IMR-90 (cell line): ENCODE data around the gene EPPIN. TPM values are rescaled to one million over a fixed set of nuclear protein-coding genes. Genes with fewer than 3 reads are reported as not detected.

Experiments
- ATAC-seq: fragments of 200-7000 bp; cut with Tn5 transposase; 2 replicates; pipeline ENCODE4 v1.9.1; 2020; ENCODE audit warnings: low read depth, mild to moderate bottlenecking, moderate library complexity
- BruUV-seq: library from RNA; stranded (reverse); fragments of 400-500 nt; replicated peaks from 2 replicates; lab custom pipeline; 2021; lab: Mats Ljungman, UMichigan
- CTCF ChIA-PET: fragments of 300-600 bp; formaldehyde crosslinking; extraction: SDS; loops from one replicate; lab custom pipeline; 2021; ENCODE audit warnings: antibody characterized with exemption; lab: Yijun Ruan, JAX
- POLR2A ChIA-PET: fragments of 300-600 bp; sonication (Branson Sonifier 250); formaldehyde crosslinking; loops from one replicate; lab custom pipeline; 2022; ENCODE audit warnings: antibody characterized with exemption; ENCODE audit not compliant: unreplicated experiment; lab: Charles Lee
- DNase-seq: peaks from one replicate; pipeline ENCODE4 v3.0.0; 2013
- H2AFZ ChIP-seq: replicated peaks from 2 replicates; pipeline ENCODE3; 2013; ENCODE audit warnings: low read length, mild to moderate bottlenecking; ENCODE audit not compliant: poor library complexity
- H2AK5ac ChIP-seq: 2 replicates; pipeline ENCODE4 v1.6.1; 2013; ENCODE audit warnings: low read depth, low read length, inconsistent platforms
- H2AK9ac ChIP-seq: replicated peaks from 2 replicates; pipeline ENCODE3; 2013; ENCODE audit warnings: mild to moderate bottlenecking, low read depth, low read length, moderate library complexity; ENCODE audit not compliant: poor library complexity
- H2BK120ac ChIP-seq: 2 replicates; pipeline ENCODE4 v1.6.1; 2013; ENCODE audit warnings: low read depth, low read length, inconsistent platforms
- H2BK15ac ChIP-seq: 3 replicates; pipeline ENCODE4 v1.6.1; 2013; ENCODE audit warnings: low read depth, low read length, inconsistent platforms
- H2BK20ac ChIP-seq: 2 replicates; pipeline ENCODE4 v1.6.1; 2013; ENCODE audit warnings: low read depth, mild to moderate bottlenecking, inconsistent platforms, low read length, moderate library complexity
- H2BK5ac ChIP-seq: 2 replicates; pipeline ENCODE4 v1.6.1; 2013; ENCODE audit warnings: mild to moderate bottlenecking, low read depth, low read length, inconsistent platforms; ENCODE audit not compliant: poor library complexity, severe bottlenecking
- H3K14ac ChIP-seq: replicated peaks from 2 replicates; pipeline ENCODE4 v1.6.1; 2013; ENCODE audit warnings: low read depth, low read length, inconsistent platforms
- H3K18ac ChIP-seq: 2 replicates; pipeline ENCODE4 v1.6.1; 2013; ENCODE audit warnings: low read depth, low read length, control low read depth
- H3K23ac ChIP-seq: 2 replicates; pipeline ENCODE4 v1.6.1; 2013; ENCODE audit warnings: low read depth, low read length, inconsistent platforms
- H3K27ac ChIP-seq: 2 replicates; pipeline ENCODE4 v1.5.1; 2013; ENCODE audit warnings: mild to moderate bottlenecking, control low read depth, low read length; ENCODE audit not compliant: insufficient read depth
- H3K27me3 ChIP-seq: 2 replicates; pipeline ENCODE4 v1.6.1; 2013; ENCODE audit warnings: low read length; ENCODE audit not compliant: control insufficient read depth, insufficient read depth
- H3K36me3 ChIP-seq: 2 replicates; pipeline ENCODE4 v1.6.1; 2013; ENCODE audit warnings: low read length, mixed read lengths; ENCODE audit not compliant: control insufficient read depth, insufficient read depth
- H3K4ac ChIP-seq: 2 replicates; pipeline ENCODE4 v1.6.1; 2013; ENCODE audit warnings: low read depth, low read length, inconsistent platforms
- H3K4me1 ChIP-seq: 2 replicates; pipeline ENCODE4 v1.6.1; 2013; ENCODE audit warnings: low read length, mixed read lengths; ENCODE audit not compliant: control insufficient read depth, insufficient read depth
- H3K4me2 ChIP-seq: 2 replicates; pipeline ENCODE4 v1.6.1; 2013; ENCODE audit warnings: low read depth, mild to moderate bottlenecking, control low read depth, low read length, moderate library complexity
- H3K4me3 ChIP-seq: 2 replicates; pipeline ENCODE4 v1.5.1; 2013; ENCODE audit warnings: low read depth, mild to moderate bottlenecking, control low read depth, low read length, moderate library complexity; ENCODE audit not compliant: insufficient read depth
- H3K56ac ChIP-seq: 2 replicates; pipeline ENCODE4 v1.6.1; 2013; ENCODE audit warnings: low read length, inconsistent platforms; ENCODE audit not compliant: insufficient read depth; ENCODE audit errors: extremely low read depth
- H3K79me1 ChIP-seq, 2 experiments: 2 replicates each; pipeline ENCODE4 v1.6.1; 2013; ENCODE audit warnings: low read length in 2 of 2, inconsistent platforms in 1 of 2, low read depth in 1 of 2
- H3K9ac ChIP-seq: 2 replicates; pipeline ENCODE4 v1.6.1; 2013; ENCODE audit warnings: low read depth, low read length, control low read depth
- H3K9me1 ChIP-seq: 2 replicates; pipeline ENCODE4 v1.6.1; 2013; ENCODE audit warnings: low read length, inconsistent platforms; ENCODE audit not compliant: insufficient read depth
- H3K9me3 ChIP-seq: 2 replicates; pipeline ENCODE4 v1.6.1; 2013; ENCODE audit warnings: low read length; ENCODE audit not compliant: control insufficient read depth, insufficient read depth
- H4K20me1 ChIP-seq: 2 replicates; pipeline ENCODE4 v1.6.1; 2013; ENCODE audit warnings: low read length, inconsistent platforms; ENCODE audit not compliant: insufficient read depth
- H4K5ac ChIP-seq: 2 replicates; pipeline ENCODE4 v1.6.1; 2013; ENCODE audit warnings: mild to moderate bottlenecking, low read depth, low read length, control low read depth
- H4K8ac ChIP-seq, 2 experiments: 2 replicates each; pipeline ENCODE4 v1.6.1; 2013; ENCODE audit warnings: low read depth in 2 of 2, low read length in 2 of 2, control low read depth in 1 of 2, inconsistent platforms in 1 of 2
- H4K91ac ChIP-seq: 2 replicates; pipeline ENCODE4 v1.6.1; 2013; ENCODE audit warnings: low read depth, low read length, inconsistent platforms; ENCODE audit not compliant: insufficient read depth
- BHLHE40 ChIP-seq: fragments of 150-350 bp; IDR thresholded peaks from 2 replicates; pipeline ENCODE4 v1.6.1; 2016; ENCODE audit warnings: mild to moderate bottlenecking, low read depth, low read length
- CEBPB ChIP-seq: IDR thresholded peaks from 2 replicates; pipeline ENCODE4 v1.6.1; 2012; ENCODE audit warnings: low read depth, low read length, improper control_type of control experiment
- CHD1 ChIP-seq: IDR thresholded peaks from 2 replicates; pipeline ENCODE4 v1.6.1; 2012; ENCODE audit warnings: low read depth, low read length, improper control_type of control experiment
- CTCF ChIP-seq: conservative IDR thresholded peaks from 2 replicates; pipeline ENCODE4 v1.5.1; 2012; ENCODE audit warnings: mild to moderate bottlenecking, low read depth, low read length, improper control_type of control experiment
- ELK1 ChIP-seq: fragments of 150-350 bp; IDR thresholded peaks from 2 replicates; pipeline ENCODE4 v1.6.1; 2016; ENCODE audit warnings: low read depth, mild to moderate bottlenecking, low read length, moderate library complexity, borderline replicate concordance
- FOS ChIP-seq: fragments of 150-350 bp; IDR thresholded peaks from 2 replicates; pipeline ENCODE4 v1.6.1; 2016; ENCODE audit warnings: low read depth, low read length
- MAFK ChIP-seq: IDR thresholded peaks from 2 replicates; pipeline ENCODE4 v1.6.1; 2012; ENCODE audit warnings: low read depth, low read length, improper control_type of control experiment
- MAZ ChIP-seq: IDR thresholded peaks from 2 replicates; pipeline ENCODE4 v1.6.1; 2012; ENCODE audit warnings: low read depth, mild to moderate bottlenecking, low read length, improper control_type of control experiment, moderate library complexity, borderline replicate concordance
- MXI1 ChIP-seq: IDR thresholded peaks from 2 replicates; pipeline ENCODE4 v1.6.1; 2012; ENCODE audit warnings: low read depth, mild to moderate bottlenecking, low read length, moderate library complexity, borderline replicate concordance
- NFE2L2 ChIP-seq: fragments of 150-350 bp; IDR thresholded peaks from 2 replicates; pipeline ENCODE4 v1.6.1; 2016; ENCODE audit warnings: low read depth, mild to moderate bottlenecking, low read length
- POLR2A ChIP-seq: IDR thresholded peaks from 2 replicates; pipeline ENCODE4 v1.6.1; 2012; ENCODE audit warnings: mild to moderate bottlenecking, low read depth, low read length
- RAD21 ChIP-seq: IDR thresholded peaks from 2 replicates; pipeline ENCODE4 v1.6.1; 2012; ENCODE audit warnings: low read length, improper control_type of control experiment
- RCOR1 ChIP-seq: IDR thresholded peaks from 2 replicates; pipeline ENCODE4 v1.6.1; 2012; ENCODE audit warnings: mild to moderate bottlenecking, low read length, improper control_type of control experiment; ENCODE audit not compliant: insufficient replicate concordance
- RFX5 ChIP-seq: IDR thresholded peaks from 2 replicates; pipeline ENCODE4 v1.8.0; 2012; ENCODE audit warnings: low read depth, mild to moderate bottlenecking, low read length, moderate library complexity
- SMC3 ChIP-seq: fragments of 150-350 bp; IDR thresholded peaks from 2 replicates; pipeline ENCODE4 v1.6.1; 2016; ENCODE audit warnings: low read depth, mild to moderate bottlenecking, antibody characterized with exemption, low read length, moderate library complexity
- USF2 ChIP-seq: fragments of 150-350 bp; IDR thresholded peaks from 2 replicates; pipeline ENCODE4 v1.6.1; 2017; ENCODE audit warnings: mild to moderate bottlenecking, antibody characterized with exemption, low read length, low read depth
- WGBS, 2 experiments: methylation state at CpG; one replicate each; pipeline versions ENCODE4 v1.1.5 to v1.1.7; 2013; ENCODE audit warnings: missing lambda C conversion rate in 2 of 2; ENCODE audit not compliant: insufficient read length in 1 of 2; ENCODE audit errors: extremely low coverage in 2 of 2; 5-methylcytosine and 5-hydroxymethylcytosine counted together
- dilution Hi-C: fragments of 300-500 bp; cut with HindIII; formaldehyde crosslinking; loops from one replicate; pipeline ENCODE4 v1.14.3; 2018; ENCODE audit warnings: low sequenced_read_pairs; ENCODE audit not compliant: unreplicated experiment
- in situ Hi-C: fragments of 300-500 bp; cut with MboI; formaldehyde crosslinking; loops from 3 replicates; pipeline ENCODE4 v1.14.3; 2019; ENCODE audit warnings: low sequenced_read_pairs, inconsistent platforms, mixed read lengths
- intact Hi-C: fragments of 100-400 bp; cut with micrococcal nuclease; formaldehyde crosslinking; loops from 2 replicates; pipeline ENCODE4 v1.10.0; 2022
- polyA plus RNA-seq, 3 experiments: library from polyadenylated mRNA; depleted of rRNA; stranded (reverse); fragments of >200 nt; gene quantifications; 2 replicates each; pipeline ENCODE4 v1.2.3, GENCODE V29; 2012; ENCODE audit warnings: low replicate concordance in 1 of 3
- total RNA-seq: library from RNA; depleted of rRNA; stranded (reverse); fragments of >200 nt; gene quantifications from 2 replicates; pipeline ENCODE4 v1.2.3, GENCODE V29; 2012

The EPPIN gene
- total and polyA plus RNA-seq, 2 of the 4 experiments (the other 2 are of a cell fraction) = not detected

GRCh38 chr20:45507011-45507820, 40.0 kb downstream of the EPPIN start:
- Histone ChIP-seq H3K23ac (no peak overlapping the region), H4K8ac (no peak overlapping the region), H3K27me3 (peaks cover 2% of the 10 kb centered on the region), H2AFZ (no peak overlapping the region), H3K18ac (no peak overlapping the region), H3K9ac (no peak overlapping the region), H2BK120ac (no peak overlapping the region), H3K27ac (no peak overlapping the region), H4K20me1 (no peaks in the 10 kb centered on the region), H3K56ac (no peak overlapping the region), H4K91ac (no peak overlapping the region), H3K14ac (no peak overlapping the region), H3K4me2 (no peak overlapping the region), H2BK20ac (no peak overlapping the region), H2AK9ac (no peak overlapping the region), H2AK5ac (no peak overlapping the region), H2BK5ac (no peak overlapping the region), H3K9me1 (no peaks in the 10 kb centered on the region), H2BK15ac (no peak overlapping the region), H3K4me1 (no peaks in the 10 kb centered on the region), H4K5ac (no peak overlapping the region), H3K4me3 (no peak overlapping the region), H3K9me3 (no peaks in the 10 kb centered on the region), H3K36me3 (no peaks in the 10 kb centered on the region), H3K4ac (no peak overlapping the region), H3K79me1 (no peaks in the 10 kb centered on the region)
- dilution Hi-C loops = no loop called here
- no TSS peak for BruUV-seq
- DNase-seq (no peak), ATAC-seq (no peak)
- ChIA-PET CTCF (no interaction called here), POLR2A (no interaction called here)
- TF ChIP-seq MAFK (no peak), POLR2A (no peak), ELK1 (no peak), CHD1 (no peak), USF2 (no peak), RFX5 (no peak), NFE2L2 (no peak), RAD21 (no peak), FOS (no peak), BHLHE40 (no peak), CTCF (no peak), CEBPB (no peak), RCOR1 (no peak), MAZ (no peak), MXI1 (no peak), SMC3 (no peak)
- intact Hi-C loops = no loop called here
- in situ Hi-C loops = no loop called here
- 70% methylated on average over 2 of the region's 5 CpGs; no CpG with 5 or more reads in 1 of the 2 experiments for WGBS, 2 experiments
